CD4-positive, alpha-beta T cell treated with Interleukin-1 beta for 1 hour (primary cell): Measurements from ENCODE around the gene SH3PXD2A.

Experiments
- DNase-seq, 2 donors: peaks; one replicate each; pipeline ENCODE4 v3.0.0-alpha.2; 2020 to 2022

Gene SH3PXD2A, protein sequence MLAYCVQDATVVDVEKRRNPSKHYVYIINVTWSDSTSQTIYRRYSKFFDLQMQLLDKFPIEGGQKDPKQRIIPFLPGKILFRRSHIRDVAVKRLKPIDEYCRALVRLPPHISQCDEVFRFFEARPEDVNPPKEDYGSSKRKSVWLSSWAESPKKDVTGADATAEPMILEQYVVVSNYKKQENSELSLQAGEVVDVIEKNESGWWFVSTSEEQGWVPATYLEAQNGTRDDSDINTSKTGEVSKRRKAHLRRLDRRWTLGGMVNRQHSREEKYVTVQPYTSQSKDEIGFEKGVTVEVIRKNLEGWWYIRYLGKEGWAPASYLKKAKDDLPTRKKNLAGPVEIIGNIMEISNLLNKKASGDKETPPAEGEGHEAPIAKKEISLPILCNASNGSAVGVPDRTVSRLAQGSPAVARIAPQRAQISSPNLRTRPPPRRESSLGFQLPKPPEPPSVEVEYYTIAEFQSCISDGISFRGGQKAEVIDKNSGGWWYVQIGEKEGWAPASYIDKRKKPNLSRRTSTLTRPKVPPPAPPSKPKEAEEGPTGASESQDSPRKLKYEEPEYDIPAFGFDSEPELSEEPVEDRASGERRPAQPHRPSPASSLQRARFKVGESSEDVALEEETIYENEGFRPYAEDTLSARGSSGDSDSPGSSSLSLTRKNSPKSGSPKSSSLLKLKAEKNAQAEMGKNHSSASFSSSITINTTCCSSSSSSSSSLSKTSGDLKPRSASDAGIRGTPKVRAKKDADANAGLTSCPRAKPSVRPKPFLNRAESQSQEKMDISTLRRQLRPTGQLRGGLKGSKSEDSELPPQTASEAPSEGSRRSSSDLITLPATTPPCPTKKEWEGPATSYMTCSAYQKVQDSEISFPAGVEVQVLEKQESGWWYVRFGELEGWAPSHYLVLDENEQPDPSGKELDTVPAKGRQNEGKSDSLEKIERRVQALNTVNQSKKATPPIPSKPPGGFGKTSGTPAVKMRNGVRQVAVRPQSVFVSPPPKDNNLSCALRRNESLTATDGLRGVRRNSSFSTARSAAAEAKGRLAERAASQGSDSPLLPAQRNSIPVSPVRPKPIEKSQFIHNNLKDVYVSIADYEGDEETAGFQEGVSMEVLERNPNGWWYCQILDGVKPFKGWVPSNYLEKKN

DNA sequence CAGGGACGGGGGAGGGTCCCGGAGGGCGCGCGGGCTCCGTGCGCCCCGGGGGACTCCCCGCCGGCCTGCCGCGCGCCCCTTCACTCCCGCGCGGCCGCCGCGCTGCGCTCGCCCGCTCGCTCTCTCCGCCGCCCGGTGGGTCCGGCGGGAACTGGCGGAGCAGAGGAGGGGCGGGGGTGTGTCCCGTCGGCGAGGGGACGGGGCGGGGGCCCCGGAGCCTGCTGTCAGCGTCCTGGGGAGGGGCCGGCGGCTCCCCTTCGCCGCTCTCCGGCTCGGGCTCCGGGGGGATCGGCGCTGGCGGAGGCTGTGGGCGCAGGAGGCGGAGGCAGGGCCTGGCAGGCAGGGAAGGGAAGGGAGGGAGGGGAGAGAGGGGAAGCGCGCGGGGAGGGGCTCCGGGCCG, at the start of gene SH3PXD2A:
TSS of gene SH3PXD2A (minus strand) at position 153 of the 400 bp plus-strand sequence. CDS start 310 bp downstream, outside the sequence.
- peak in 1 of 2 donors; percentile 8 for DNase-seq

DNA sequence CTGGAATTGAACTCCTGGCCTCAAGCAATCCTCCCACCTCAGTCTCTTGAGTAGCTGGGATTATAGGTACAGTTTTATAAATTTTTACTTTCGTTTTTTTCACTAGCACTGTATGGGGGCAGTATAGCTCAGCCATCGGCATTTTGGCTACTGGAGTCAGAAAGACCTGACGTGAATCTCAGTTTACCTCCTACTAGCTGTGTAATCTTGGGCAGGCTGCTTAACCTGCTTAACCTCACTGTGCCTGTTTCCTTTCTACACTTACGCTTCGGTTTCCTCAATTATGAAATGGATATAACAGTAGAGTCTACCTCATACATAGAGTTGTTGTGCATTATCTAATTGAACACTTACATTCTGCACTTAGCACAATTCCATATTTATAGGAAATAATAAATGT, 45.9 kb upstream of the SH3PXD2A start:
- peak in 1 of 2 donors; percentile 32 for DNase-seq

DNA sequence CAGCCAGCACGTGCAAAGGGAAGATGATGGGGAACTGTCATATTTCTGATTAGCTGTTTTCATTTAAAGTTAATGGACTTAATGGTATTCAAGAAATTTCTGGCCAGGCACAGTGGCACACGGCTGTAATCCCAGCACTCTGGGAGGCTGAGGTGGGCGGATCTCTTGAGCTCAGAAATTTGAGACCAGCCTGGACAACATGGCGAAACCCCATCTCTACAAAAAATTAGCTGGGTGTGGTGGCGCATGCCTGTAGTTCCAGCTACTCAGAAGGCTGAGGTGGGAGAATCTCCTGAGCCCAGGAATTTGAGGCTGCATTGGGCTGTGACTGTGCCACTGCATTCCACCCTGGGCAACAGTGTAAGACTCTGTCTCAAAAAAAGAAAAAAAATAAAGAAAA, 43.9 kb upstream of the SH3PXD2A start:
- DNase-seq, result no peak

DNA sequence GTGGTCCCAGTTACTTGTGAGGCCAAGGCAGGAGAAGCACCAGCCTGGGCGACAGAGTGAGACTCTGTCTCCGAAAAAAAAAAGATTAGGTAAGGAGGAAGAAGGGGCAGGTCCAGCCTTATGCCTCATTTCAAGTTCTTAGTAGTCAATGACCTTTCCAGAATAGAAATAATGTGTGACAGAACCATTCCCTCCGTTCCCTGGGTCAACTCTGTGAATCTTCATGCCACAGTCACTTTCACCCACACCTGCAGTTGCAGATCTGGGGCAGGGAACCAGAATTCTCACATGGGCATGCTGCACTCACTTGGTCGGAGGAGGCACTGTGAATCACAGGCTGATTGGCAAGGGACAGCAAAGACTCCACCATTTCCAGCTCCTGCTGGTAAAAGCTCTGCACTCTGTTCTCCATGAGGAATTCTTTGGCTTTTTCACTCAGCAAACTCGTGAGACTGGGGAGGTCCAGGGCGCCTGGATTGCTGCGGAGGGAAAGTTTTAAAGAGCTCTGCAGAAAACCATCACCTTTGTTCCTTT, 41.9 kb upstream of the SH3PXD2A start:
- DNase-seq, result no peak

DNA sequence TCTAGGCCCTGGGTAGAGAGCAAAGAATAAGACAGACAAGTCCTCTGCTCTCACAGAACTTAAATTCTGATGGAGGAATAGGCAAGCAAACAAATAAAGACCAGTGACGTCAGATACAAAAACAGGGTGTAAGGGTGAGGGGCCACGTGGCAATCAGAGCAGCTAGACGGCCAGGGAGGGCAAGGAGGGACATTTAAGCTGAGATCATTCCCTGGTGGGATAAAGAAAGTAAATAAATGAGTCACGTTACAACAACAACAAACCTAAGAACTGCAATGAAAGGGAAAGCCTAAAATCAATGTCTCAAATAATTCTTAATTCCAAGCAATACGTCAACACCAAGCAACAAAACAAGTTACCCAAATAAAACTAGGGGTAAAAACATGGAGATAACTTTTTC, 40.8 kb upstream of the SH3PXD2A start:
- DNase-seq, result no peak

DNA sequence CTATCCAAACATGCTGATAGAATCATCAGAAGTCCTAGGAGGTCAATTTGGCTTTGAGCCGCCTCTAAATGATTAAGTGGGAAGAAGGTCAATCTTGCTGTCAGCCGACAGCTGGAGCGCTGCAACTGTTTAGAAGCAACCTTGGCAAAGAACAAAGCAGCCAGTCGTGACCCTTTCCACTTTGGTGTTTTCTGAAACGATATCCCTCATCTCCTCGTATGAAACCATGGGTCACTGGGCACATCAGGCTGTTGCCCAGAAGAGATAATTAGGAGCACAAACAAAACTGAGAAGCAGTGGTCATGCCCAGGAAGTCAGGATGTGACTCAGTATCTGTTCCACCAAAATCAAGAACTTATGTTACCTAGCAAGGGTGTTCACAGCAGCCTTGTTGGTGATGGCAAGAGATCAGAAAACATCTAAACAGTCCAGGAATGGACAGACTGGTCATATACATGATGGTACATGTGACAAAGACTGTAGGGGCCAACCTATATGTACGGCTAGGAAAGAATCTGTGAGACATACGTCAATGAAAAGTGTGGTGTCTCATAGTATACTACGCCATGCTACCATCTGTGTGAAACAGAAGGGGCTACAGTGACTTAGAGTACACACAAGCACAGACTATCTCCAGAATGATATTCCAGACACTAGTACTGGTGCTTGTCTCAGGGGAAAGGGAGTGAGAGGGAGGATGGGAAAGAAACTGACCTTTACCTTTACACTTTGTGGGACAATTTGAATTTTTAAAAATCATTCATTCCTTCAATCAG, 40.2 kb upstream of the SH3PXD2A start:
- DNase-seq, result no peak

DNA sequence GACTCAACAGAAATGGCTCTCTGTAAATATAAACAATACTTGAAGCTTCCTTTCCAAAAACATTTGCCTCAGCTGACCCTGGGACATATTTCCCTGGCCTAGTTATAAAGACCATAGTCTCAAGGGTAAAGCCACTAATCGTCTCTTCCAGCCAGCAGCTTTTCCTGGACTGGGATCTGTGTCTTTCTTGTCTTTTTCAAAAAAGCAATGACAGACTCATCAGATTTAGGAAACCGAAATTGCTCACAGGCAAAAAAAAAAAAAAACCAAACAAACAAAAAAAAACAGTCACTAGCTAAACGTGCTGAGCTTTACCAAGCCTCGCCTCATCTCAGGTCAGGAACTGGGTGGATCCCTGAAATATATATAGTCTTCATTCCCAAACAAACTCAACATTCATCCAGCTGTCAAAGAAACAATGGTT, 39.1 kb upstream of the SH3PXD2A start:
- DNase-seq, result no peak

DNA sequence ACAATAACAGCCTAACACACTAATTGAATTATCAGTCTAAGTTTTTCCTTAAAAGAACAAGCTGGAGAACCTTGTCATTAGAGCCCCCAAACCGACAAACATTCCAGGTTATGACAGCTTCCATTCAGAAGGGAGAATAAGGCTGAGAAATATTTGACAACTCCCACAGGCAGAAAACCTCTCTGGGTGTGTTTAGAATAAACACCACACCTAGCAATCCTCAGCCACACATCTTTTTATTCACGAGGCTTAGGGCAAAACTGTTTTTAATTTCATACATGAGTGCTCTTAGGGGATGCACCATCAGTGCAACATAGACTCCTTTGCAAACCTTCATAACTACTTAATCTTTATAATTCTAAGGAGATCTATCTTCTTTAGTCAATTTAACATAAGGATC, 38.4 kb upstream of the SH3PXD2A start:
- no peak for DNase-seq

DNA sequence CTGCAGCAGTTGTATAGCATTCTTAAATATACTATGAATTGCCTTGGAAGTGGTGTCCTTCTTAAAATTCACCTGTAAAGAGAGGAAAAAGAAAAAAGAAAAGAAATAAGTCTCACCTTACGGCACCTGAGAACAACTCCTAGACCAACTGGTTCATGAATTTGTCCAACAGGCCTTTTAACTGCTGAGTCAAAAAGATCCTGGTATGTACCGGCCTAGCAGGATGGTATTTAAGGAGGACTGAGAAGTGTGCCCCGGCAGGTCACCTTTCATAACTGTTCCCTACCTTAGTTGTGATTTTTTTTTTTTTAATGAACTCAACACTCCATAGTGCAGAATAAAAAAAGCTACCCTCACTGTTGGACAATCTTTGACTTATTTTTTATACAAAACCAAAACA, 36.8 kb upstream of the SH3PXD2A start:
- no peak for DNase-seq

DNA sequence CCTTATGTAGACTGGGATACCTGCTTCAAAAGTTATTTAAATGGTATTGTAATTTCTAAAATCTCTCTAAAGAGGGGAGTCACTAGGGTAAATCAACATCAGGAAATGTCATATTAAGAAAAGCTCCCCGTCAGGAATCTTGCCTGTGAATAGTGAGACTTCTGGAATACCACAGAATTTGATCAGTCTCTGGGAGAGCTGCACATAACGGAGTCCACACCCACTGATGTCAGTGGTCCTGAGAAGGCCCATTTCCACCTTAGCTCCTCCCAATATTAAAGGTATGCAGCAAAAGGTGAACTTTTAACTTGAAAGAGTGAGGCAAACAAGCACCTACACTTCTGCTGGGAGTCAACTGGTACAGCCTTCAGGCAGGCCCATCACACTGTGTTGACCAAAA, 35.3 kb upstream of the SH3PXD2A start:
- DNase-seq, result no peak

DNA sequence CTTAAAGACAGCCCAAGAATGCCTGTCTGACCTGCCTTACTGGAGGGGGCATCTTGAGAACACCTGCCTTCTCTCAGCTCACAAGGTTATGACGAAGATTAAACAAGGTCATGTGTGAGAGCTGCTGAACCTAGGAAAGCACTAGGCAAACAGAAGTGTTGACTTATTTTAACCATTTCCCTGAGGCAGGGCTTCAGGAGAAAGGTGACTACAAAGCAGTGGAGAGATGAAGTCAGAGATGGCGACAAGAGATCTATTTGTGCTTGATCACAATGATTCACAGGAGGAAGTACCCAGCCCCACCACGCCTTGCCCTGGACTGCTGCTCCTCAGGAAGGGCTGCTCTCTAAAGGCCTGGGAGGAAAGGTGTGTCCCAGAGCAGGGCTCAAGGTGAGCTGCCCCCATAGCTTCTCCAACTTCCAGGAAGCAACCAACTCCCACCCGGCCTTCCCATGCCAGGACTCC, 34.9 kb upstream of the SH3PXD2A start:
- DNase-seq, result peak in 1 of 2 donors; percentile 19

DNA sequence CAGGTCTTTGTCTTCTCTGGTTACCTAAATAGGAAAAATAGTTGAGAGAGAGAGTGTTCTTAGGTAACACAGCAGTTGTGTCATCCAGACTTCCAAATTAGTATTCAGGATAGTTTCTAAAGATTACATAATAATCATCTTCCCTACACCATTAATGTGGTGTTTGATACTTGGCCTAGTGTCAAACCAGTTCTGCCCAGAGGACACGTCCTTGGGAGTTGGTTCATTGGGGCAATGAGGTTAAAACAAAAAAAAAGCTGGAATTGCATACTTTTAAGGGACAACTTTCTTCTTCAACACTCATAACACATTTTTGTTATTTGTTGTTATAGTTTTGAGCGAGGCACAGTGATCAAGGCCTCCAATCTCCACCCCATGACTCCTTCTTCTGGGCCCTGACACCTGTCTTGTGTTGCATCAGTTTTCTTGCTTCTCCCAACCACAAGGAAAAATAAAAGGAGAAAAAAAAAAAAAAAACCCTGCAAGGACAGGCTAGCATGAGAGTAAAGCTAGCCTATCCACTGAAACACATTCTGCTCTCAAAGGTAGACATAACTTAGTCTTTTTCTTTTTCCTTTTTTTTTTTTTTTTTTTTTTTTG, 33.8 kb upstream of the SH3PXD2A start:
- no peak for DNase-seq

DNA sequence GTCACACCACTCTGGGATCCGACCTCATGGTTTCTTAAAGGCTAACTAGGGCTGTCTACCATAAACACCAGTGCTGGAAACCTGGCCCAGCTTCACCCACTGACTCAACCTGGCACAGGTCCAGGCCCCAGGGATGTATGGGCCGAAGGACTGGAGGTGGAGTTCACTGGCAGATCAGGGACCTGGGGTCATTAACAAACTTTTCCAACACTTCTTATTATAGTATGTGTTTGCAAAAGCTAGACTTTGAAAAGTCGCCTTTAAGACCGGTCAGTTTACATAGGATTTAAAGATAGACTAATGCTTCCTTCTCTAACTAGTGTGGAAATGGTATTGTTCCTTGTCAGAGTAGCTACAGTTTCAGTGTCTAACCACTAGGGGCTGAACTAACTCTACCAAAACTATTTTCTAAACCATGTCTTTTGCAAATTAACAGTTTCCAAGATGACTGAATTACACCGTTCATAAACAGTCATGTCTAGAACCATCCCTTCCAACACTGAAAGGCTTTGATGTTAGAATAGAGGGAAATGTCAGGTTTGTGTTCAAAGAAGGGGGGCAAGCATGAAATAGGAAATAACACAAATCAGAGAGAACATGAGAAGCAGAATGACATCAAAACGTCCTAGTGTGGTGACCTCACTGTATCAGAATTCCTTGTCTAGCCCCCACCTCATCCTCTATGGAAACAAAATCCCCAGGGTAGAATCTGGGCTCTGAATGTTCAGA, 32.9 kb upstream of the SH3PXD2A start:
- DNase-seq, result peak in 1 of 2 donors; percentile 74

DNA sequence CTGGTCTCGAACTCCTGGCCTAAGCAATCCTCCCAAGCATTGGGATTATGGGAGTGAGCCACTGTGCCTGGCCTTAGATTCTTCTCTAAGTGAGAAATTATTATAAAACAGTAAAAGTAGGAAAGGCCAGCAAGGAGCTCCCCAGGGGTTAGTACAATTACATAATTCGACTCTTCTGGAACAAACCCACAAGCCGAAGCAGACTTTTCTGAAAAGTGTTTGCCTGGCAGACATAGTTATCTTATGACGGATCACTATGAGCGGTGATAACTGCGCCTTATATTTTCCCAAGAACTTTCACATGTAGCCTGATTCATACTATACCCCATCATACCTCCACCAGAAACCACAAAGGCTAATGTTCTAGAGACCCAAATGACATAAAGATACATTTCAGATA, 30.2 kb upstream of the SH3PXD2A start:
- no peak for DNase-seq

DNA sequence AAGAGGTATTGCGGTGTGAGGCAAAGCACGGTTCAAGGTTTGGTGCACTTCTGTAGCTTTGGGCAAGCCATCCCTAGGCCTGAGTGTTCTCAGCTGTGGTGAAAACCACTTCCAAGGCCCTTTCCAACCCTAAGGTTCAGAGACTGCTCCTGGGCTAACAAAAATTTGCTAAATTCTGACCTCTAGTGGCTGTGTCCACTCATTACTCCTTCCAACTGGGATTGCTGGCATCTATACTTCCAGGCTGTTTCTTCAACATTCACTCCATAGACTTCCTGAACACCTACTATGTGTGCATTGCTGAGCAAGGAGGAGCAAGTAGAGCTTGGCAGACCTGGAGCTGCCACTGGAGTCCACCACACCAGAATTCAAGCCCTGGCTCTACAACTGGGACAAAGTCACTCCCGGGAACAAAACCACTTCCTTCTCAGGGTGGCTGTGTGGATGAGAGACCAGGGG, 29.3 kb upstream of the SH3PXD2A start:
- peak in 1 of 2 donors; percentile 42 for DNase-seq

DNA sequence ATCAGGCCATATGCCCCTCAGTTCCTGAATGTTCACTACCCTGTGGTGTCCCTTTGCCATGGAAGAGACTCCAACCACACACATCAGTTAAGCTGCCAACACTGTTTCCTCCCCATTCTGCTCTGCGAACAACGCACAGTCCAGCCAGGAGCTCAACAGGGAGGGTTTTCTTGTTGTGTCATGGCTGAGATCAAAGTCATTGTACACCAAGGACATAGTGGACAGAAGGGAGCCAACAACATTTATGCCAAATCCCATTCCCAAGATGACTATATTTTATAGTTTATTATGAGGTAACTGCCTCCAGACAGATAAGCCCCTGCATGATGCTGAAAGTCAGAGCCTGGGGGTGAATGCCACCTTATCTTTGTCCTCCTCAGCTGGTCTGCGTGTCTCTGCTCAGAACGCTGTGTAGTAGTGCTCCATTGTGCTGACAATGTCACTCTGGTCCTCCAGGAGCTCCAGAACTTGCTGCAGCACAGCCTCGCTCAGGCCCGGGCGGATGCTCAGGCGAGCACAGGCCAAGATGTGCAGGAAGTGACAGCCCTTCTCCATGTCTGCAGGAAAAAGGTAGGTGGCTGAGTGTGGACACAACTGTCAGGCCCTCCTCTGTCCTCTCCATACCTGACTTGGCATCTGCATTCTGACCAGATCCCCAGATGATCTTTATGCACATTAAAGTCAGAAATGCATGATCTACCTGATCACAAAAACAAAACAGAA, 27.1 kb upstream of the SH3PXD2A start:
- DNase-seq, result no peak

DNA sequence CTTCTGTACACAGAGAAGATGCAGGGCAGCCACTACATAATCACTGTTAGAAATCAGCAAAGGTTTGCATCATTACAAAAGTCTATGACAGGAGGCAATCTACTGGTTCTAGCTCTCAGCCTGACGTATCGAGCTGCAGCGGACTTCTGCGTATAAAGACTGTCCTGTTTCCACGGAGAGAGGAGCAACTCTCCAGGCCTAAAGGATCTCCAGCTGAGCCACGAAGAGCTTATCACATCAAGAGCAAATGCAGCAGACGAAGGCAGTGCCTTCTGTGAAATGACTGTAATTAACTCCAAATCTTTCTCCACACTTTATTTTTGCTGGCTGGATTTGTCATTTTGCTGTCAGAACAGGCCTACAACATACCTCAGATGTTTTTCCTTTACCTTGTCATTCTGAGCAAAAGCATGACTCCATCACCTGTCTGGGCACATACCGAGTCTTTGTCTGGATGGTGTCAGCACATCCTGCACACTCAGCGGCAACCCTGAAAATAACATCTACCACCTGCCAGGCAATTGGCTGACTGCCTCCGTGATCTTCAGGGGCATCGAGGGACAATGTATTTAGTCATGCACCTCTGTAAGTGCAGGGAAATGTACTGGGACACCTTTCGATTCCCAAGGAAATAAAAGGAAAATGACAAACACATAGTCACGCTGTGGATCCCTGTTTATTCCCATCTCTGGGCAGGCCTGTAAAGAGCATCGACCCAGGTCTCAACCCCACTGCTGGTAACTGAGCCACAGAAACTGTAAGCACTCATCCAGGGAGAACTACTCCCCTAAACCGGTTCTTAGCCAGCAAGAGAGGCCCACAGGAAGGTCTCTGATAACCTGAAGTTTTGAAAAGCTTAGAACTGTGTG, 26.3 kb upstream of the SH3PXD2A start:
- DNase-seq, result no peak

DNA sequence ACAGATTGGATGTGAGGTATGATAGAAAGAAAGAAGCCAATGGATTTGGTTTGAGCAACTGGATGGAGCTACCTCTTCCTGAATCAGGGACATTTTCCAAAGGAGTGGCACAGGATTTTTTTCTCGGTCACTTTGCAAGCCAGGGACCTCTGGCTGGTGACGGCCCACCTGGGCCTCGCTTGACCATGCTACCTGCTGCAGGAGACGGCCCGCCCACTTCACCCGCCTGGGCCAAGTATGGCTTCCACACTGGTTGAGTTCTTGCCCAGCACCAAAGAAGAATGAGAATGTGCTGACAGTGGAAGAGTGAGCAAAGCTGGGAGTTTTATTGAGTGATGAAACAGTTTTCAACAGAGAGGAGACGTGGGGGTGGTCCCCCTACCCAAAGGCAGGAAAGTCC, 24.5 kb upstream of the SH3PXD2A start:
- DNase-seq, result no peak

DNA sequence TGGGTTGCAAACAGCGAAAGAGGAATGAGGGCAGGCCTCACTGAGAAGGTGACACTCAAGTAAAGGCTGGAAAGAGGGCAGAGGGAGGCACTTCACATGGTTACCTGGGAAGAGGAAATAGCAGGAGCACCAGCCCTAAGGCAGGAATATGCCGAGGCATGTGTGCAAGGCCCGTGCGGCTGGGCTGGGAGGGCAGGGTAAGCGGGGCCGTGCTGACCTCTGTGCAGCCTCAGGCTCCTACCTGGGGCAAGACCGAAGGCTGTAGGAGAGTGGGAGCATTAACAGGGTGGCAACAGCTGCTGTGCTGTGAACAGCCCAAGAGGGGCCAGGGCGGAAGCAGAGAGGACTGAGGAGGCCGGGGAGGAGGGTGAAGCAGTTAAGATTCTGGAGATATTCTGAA, 24.0 kb upstream of the SH3PXD2A start:
- no peak for DNase-seq
